22Rv1 (cell line): ENCODE data around the gene OMG.
"Not testable (repeated sequence)": the region's sequence is repeated elsewhere in the genome, so short reads cannot be mapped to it uniquely, and the experiment has no call there.

Source experiments
- H3K27ac ChIP-seq: fragments of 450-650 bp; 2 replicates; pipeline ENCODE4 v1.5.1; 2017
- CTCF ChIP-seq: fragments of 450-650 bp; IDR thresholded peaks from 2 replicates; pipeline ENCODE4 v1.5.1; 2017; ENCODE audit warnings: mild to moderate bottlenecking
- ZFX ChIP-seq: fragments of 450-650 bp; IDR thresholded peaks from 2 replicates; pipeline ENCODE4 v1.6.1; 2017; ENCODE audit warnings: antibody characterized with exemption, borderline replicate concordance

The OMG gene

DNA sequence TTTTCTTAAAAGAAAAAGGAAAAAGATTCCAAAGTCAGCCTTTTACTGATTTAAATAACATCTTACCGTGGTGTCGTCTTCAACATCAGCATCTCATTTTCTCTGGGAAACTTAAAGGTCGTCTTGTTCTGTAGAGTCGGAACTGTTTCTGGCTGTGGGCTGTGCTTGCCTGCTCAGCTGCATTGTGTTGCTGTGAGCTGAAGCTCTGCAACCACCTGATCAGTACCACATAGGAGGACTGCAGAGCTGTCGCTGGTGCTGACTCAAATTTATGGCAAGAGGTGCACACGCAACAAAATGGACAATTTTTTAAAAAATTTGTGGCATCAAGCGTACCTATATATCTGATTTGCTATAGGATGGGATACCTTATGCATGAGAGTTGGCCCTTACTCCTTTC, at the start of gene OMG:
Gene OMG (minus strand): TSS at position 150 of the 400 bp plus-strand sequence. CDS start 908 bp downstream, outside the sequence.
- H3K27ac ChIP-seq: no peak within 1 kb of the TSS
- TF ChIP-seq CTCF (no peak), ZFX (no peak)

DNA sequence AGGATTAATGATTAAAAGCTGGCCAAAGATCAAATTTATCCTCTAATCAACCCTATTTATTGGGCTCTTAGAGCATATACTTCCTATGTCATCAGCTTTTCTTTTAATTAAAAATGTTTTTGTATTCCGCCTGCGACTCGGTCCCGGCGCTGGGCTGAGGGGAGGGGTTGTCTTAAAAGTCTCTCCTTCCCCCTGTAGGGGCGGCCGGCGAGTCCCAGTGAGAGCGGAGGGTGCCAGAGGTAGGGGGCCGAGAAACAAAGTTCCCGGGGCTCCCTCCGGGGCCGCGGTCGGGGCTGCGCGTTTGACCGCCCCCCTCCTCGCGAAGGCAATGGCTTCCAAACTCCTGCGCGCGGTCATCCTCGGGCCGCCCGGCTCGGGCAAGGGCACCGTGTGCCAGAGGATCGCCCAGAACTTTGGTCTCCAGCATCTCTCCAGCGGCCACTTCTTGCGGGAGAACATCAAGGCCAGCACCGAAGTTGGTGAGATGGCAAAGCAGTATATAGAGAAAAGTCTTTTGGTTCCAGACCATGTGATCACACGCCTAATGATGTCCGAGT, 48.2 kb upstream of the OMG start:
- H3K27ac ChIP-seq: not testable (repeated sequence)

- no peak overlapping the region for H3K27ac ChIP-seq
- no peak for TF ChIP-seq ZFX
- no peak for TF ChIP-seq CTCF
Measured at GRCh38 chr17:31339906-31340661, 43.0 kb upstream of the OMG start.

GRCh38 chr17:31329221-31329620, 32.2 kb upstream of the OMG start:
- no peak overlapping the region for H3K27ac ChIP-seq
- TF ChIP-seq CTCF (no peak), ZFX (no peak)

- no peak overlapping the region for H3K27ac ChIP-seq
- no peak for TF ChIP-seq CTCF
Measured at GRCh38 chr17:31328160-31328535, 31.1 kb upstream of the OMG start.

DNA sequence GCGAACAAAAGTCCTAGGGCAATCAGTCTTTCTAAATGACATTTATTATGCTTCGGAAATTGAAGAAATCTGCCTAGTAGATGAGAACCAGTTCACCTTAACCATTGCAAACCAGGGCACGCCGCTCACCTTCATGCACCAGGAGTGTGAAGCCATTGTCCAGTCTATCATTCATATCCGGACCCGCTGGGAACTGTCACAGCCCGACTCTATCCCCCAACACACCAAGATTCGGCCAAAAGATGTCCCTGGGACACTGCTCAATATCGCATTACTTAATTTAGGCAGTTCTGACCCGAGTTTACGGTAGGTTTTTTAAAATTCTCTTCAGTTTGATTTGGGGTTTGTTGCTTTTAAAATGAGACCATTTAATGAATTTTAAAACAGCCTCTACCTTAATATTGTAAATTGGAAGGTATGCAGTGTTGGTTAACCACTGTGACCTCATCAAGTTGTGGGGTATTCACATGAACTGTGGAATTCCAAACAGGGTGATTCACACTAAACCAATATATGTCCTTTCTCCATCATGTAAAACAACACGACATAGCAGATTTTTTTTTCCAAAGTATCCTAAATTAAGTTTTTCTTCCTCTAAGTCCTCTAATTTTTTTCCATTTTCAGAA, 30.6 kb upstream of the OMG start:
- TF ChIP-seq ZFX: no peak
- TF ChIP-seq CTCF: no peak
- H3K27ac ChIP-seq: no peak overlapping the region

DNA sequence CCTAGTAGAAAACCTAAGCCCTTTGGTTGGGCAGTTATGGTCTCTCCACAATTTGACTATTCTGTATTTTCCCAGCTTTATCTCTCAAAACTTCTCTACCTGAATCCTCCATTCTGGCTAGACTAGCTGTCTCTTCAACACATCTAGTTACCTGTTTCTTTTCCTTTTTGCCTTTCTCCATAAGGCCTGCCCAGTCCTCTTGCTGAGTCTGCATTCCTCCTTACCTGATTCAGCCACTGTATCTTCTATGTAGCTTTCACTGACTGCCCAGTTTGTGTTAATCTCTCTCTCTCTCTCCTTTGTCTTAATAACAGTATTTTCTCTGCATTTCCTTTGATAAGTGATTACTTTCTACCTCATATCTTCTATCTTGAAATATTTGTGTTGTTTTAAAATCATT, 26.5 kb upstream of the OMG start:
- no peak overlapping the region for H3K27ac ChIP-seq
- TF ChIP-seq ZFX: no peak
- TF ChIP-seq CTCF: no peak
